HG03064 (cell line): Measurements from ENCODE around the gene POGZ.

Experiments
- ATAC-seq: cut with Tn5 transposase; IDR thresholded peaks from one replicate; pipeline ENCODE4 v1.9.1; 2021; ENCODE audit warnings: low read depth; ENCODE audit not compliant: unreplicated experiment

Gene POGZ

GRCh38 chr1:151384584-151384983 is 74.7 kb downstream of the POGZ start:
- ATAC-seq, result no peak

DNA sequence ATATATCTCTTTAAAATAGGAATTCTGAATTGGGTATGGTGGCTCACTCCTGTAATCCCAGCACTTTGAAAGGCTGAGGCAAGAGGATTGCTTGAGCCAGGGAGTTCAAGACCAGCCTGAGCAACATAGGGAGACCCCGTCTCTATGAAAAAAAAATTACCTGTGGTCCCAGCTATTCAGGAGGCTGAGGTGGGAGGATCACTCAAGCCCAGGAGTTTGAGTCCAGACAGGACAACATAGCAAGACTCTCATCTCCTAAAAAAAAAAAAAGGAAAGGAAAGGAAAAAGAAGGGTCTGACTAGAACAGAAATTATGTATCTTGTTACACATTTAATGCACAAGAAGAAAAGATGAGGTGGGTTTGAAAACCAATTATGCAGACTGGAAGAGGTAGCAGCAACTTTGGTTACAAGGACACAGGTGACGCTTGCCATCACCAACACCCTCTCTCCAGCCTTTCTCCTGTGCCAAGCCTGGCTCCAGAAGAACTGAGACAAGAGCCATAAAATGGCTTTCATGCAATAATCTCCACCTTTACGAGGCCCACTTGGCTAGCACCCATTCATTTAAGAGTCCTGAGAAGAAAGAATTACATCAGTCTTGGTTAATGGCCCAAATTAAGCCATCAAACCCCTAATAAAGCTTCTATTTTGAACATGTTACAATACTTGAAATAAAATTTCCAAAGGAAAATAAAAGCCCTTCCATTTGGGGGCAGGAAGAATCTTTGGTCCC is 82.0 kb downstream of the POGZ start:
- ATAC-seq, result no peak

- ATAC-seq, result no peak
These were observed 86.1 kb downstream of the POGZ start for GRCh38 chr1:151373196-151373595.

DNA sequence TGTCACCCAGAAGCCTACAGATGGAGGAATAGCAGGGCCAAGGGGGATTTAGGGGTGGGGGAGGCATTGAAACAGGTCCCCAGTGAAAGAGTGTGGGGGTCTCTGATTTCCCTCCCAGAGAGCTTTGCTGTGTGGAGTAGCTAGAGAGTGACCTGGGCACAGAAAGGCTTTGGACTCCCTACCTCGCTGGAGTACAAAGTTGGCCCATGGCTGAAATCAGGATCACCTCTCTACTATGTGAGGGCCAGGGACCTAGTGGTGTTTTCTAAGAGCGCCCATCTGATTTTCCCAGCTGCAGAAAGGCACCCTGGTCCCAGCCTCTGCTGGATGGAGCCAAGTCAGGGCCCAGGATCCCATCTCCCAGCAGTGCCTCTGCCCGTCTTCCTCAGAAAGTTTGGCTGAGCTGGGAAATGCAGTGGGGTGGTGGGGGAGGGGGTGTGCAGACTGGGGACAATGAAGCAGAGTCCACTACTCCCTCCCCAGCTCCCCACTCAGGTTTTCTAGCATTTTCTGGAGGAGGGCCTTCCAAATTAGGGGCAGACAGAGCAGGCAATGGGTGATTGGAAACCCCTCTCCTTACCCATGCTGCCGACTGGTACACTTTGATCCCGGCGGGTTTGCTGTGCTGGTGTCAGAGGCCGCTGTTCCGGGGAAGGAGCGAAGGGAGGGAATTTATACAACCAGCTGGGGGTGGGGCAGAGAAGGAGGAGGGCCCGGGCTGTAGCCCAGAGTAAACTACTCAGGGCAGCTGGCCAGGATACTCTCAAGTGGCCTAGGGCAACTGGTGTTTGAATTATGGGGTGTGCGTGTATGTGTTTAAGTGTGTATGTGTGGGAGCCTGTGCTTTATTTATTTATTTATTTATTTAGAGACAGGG is 87.0 kb downstream of the POGZ start, which contains the start of gene SELENBP1:
Gene SELENBP1 (minus strand): TSS at position 648 of the 877 bp plus-strand sequence. CDS start 64 bp downstream, at position 584.
- ATAC-seq, result no peak

- ATAC-seq, result no peak
These were observed 87.8 kb downstream of the POGZ start for GRCh38 chr1:151371370-151372057.

- ATAC-seq, result no peak
These were observed 88.9 kb downstream of the POGZ start for GRCh38 chr1:151370211-151370911.

GRCh38 chr1:151369621-151370048 is 89.7 kb downstream of the POGZ start:
- no peak for ATAC-seq

DNA sequence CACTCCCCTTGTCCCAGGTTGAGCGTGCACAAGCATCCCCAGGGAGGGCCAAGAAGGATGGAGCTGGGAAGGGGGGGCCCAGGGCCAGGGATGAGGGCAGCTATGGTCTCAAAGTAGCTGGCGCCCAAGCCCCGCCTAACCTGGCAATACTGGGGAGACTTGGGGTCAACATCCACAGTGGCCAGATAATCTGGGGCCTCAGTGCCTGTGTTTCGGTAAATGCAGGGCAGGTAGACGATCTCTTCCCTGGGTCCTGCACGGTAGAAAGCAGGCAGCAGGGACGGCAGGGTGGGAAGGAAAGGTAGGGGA is 90.0 kb downstream of the POGZ start:
- no peak for ATAC-seq

DNA sequence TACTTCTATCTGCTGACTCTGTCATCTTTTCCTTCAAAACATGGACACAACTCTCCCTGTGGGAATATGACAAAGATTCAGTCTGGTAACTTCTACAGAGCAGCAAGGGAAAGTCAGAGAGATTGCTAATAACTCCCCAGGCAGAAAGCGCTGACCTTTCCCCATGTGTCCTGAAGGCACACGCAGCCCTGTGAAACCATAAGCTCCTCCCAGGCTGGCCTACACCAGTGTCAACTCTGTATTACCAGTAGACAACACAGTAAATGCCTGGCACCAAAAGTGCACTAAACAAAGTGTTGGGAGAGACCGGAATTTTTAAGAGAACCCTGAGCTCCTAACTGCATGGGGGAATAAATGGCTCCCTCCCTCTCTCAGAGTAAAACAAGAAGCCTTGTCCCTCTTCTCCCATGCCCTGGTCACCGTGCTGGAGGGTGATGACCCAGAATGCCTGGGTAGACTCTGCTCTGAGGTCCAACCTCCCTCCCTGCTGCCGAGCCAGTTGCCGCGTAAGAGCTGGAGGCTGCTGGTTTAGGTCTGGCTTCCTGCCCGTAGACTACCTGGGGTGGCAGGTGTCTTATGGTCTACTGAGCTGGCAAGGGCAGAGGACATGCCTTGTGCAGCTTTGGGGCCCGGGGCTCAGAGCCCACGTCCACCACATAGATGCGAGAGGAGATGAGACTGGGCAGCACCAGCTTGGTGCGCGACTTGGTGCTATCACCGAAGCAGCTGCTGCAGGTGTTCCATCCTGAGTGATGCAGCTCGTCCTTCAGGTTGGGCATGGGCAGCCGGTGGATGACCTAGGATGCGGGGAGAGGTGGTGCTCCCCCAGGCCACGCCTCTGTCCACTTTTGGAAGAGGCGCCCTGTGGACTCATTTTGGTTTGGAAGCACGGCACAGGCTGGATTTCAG is 90.6 kb downstream of the POGZ start:
- ATAC-seq, result no peak

- ATAC-seq, result no peak
These were observed 91.5 kb downstream of the POGZ start for GRCh38 chr1:151367658-151368392.

- no peak for ATAC-seq
These were observed 94.3 kb downstream of the POGZ start for GRCh38 chr1:151364996-151365395.

GRCh38 chr1:151362308-151363155 is 96.8 kb downstream of the POGZ start:
- ATAC-seq, result no peak

- ATAC-seq, result no peak
These were observed 97.4 kb downstream of the POGZ start for GRCh38 chr1:151361883-151362282.

DNA sequence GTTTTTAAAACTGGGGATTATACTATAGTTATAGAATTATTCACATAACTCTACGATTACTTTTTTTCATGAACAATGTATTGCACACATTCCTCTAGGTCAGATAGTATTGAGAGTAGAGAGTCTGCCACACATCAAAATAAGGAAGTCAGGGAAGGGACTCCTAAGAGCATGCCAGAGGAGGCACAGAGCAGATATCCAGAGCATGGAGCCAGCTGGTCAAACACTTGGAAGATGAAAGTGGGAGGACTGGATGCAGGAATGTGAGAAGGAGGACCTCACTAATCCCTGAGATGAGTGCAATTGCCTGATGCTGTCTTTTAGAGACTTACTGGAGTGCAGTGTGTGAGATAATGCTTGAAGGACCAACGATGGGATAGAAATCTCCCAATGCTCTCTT is 102.6 kb downstream of the POGZ start:
- no peak for ATAC-seq
